NCI-H82 treated with DMSO at 0.1 percent for 48 hours (cell line): ENCODE data around the gene TSSK6.
A peak's percentile ranks its signal among the peaks of the same experiment; 100 is the strongest.

Source experiments
- DNase-seq: peaks from one replicate; lab custom pipeline; 2025; ENCODE audit not compliant: unreplicated experiment; lab: John Stamatoyannopoulos, UW

The TSSK6 gene

DNA sequence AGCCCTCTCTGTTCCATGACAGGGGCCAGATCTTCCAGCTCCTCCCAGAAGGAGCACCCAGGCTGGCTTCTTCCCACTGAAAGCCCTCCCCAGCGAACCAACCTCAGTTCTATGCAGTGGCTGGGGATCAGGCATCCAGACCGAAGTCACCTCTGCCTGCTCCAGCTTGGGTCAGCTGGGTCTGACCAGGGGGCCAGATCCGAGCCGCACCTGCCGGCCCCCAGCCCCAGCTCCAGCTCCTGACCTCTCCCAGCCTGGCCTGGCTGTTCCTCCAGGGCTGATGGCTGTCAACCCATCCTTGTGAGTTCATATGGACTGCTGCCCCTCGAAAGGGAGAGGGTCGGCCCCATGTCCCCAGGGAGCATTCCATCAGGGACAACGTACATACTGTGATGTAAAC is 8.0 kb downstream of the TSSK6 start:
- DNase-seq = no peak

DNA sequence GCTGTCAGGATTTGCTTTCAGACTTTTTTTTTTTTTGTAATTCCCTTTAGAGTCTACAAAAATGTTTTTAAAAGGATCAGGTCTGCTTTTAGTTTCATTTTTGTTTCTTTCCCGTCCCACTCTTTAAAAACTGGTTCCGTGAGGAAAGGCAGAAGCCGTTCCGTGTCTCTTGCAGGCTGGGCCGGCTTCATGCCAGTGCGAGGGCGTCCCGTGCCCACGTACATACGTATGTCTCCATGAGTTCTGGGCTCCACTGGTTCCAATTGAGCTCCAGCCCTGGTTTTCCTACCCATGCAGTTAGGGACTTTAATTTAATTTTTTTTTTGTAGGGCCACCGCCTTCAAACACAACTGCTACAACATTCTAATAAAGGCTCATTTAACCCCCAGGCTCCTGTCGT is 8.8 kb downstream of the TSSK6 start:
- DNase-seq = no peak

DNA sequence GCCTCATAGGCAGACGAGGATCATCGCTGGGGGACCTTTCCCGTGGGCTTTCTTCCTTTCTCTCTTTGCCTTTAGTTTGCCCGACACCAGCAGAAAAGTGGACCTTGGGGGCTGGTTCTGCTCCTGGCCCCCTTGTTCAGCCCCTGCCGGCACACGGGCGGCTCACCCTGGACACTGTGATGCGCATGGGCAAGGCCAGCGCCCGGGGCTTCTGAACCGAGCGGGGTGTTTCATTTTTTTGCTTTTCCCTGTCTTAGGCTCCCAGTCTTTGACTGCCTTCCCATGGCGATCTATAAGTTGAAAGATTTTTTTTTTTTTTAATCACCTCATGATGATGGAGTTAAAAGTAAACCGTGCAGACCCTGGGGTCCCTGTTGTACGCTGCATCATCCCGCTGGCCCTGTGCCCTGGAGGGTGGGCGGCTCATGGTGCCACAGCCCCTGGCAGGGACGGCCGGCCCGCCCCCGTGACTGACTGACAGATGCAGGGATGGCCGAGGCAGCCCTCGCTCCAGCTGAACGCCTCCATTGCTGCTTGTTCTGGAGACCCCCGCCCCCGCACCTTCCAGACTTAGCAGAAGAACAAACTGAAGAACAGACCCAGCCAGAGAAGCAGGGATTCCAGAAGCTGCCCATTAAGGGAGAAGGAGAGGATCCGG is 9.6 kb downstream of the TSSK6 start:
- no peak for DNase-seq

- DNase-seq = no peak
These were observed 10.3 kb downstream of the TSSK6 start for GRCh38 chr19:19504754-19505668.

- no peak for DNase-seq
These were observed 12.3 kb downstream of the TSSK6 start for GRCh38 chr19:19502808-19503602.

DNA sequence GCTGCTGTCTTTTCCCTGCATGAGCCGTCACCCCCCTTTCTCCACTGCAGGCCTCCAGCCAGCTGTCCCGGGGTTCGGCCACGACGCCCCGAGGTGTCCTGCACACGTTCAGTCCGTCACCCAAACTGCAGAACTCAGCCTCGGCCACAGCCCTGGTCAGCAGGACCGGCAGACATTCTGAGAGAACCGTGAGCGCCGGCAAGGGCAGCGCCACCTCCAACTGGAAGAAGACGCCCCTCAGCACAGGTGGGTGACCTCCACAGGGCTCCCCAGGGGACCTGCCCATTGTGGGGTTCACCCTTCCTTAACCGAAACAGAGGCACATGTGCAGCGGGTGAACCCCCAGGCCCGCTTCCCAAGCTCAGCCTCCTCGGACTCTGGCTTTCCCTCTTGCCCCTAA is 13.1 kb downstream of the TSSK6 start:
- no peak for DNase-seq

DNA sequence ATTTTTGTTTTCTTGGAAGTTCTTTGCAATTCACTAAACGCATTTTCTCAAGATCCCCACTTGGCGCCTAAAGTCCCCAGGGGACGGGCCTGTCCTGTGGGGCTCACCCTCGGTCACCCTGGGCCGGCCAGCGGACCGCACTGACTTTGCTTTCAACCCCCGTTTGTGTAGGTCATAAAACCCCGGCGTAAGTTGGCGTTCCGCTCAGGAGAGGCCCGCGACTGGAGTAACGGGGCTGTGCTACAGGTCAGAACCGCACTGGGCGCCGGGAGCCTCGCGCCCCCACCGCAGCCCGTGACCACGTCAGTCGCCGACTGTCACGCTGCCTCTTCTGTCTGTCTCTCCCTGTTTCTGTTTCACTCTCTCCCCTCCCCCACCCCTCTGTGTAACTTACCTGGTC is 13.6 kb downstream of the TSSK6 start:
- DNase-seq = no peak

DNA sequence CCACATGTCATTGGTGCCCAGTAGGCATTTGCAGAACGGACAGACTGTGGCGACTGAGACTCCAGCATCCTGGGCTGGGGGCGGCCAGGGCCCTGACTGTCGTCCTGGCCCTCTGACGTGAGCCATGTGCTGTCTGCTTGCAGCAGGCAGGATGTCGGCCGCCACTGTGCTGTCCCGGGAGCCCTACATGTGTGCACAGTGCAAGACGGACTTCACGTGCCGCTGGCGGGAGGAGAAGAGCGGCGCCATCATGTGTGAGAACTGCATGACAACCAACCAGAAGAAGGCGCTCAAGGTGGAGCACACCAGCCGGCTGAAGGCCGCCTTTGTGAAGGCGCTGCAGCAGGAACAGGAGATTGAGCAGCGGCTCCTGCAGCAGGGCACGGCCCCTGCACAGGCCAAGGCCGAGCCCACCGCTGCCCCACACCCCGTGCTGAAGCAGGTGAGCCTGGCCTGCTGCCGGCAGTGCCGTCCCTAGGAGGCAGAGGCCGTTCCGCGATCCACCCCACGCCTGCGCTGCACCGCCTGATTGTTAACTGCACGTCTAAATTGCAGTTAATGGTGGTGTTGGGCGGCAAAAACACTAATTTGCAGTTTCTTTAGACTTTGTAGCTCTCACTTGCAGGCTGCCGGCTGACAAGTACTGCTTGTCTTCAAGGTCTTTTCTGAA is 14.2 kb downstream of the TSSK6 start:
- no peak for DNase-seq

DNA sequence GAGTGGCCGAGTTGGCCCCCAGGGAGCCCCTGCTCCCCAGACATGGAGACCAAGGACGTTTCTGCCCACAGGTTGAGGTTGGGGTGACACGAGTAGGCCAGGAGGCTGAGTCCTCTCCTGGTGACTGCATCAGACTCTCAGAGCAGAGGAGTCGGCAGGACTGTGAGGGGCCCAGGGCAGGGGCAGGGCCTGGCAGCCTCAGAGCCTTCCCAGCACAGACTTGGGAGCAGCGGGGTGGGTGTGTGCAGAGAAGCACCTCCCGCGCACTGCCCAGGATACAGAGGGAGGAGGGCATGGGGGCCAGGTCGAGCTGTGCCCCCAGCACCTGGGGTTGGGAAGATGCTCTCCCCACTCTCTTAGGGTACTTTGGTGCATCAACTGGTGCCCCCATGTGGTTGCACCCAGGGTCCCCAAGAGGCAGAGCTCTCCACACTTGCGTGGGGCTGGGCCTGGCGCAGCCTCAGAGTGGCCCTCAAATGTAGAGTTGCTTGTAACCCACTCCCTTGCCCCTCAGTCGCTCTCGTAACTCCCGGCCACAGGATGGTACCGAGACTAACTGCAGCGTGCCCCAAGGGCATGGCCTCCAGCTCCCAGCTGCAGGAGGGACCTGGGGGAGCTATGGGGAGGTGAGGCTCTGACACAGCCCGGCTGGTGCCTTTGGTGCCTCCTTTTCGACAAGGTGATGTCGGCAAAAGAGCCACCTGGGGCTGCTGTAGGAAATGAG is 15.9 kb downstream of the TSSK6 start:
- DNase-seq = no peak

- no peak for DNase-seq
These were observed 16.9 kb downstream of the TSSK6 start for GRCh38 chr19:19498255-19498991.

DNA sequence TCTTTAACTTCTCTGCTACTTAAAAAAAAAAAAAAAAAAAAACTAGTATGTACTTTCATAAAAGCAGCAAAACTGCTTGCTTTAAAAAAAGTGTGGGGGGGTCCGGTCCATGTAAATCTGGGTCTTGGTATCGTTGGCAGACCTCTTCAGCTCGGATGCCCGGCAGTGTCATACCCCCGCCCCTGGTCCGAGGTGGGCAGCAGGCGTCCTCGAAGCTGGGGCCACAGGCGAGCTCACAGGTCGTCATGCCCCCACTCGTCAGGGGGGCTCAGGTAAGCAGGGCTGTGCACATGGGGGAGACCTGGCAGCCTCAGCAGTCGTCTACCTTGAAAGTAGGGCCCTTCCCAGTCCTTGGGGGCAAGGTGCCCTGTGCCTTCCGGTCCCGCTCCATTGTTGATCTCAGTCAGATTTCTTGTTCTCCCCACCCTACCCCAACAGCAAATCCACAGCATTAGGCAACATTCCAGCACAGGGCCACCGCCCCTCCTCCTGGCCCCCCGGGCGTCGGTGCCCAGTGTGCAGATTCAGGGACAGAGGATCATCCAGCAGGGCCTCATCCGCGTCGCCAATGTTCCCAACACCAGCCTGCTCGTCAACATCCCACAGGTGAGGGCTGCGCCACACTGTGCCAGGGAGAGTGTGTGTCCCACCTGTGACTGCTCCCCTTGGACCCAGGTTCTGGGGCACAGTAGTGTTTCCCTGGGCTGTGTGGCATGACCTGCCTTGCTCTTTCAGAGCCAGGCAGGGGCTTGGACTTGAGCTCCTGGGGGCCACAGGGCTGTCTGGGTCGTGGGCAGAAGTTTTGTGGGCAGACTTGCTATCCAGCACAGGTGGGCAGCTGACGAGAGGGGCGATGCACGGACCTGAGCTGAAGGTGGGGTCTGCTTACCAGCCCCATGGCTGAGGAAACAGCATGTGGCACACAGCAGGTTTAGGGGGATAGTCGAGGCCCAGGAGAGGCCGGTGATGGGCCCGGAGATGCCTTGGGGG is 19.4 kb downstream of the TSSK6 start:
- DNase-seq = no peak

DNA sequence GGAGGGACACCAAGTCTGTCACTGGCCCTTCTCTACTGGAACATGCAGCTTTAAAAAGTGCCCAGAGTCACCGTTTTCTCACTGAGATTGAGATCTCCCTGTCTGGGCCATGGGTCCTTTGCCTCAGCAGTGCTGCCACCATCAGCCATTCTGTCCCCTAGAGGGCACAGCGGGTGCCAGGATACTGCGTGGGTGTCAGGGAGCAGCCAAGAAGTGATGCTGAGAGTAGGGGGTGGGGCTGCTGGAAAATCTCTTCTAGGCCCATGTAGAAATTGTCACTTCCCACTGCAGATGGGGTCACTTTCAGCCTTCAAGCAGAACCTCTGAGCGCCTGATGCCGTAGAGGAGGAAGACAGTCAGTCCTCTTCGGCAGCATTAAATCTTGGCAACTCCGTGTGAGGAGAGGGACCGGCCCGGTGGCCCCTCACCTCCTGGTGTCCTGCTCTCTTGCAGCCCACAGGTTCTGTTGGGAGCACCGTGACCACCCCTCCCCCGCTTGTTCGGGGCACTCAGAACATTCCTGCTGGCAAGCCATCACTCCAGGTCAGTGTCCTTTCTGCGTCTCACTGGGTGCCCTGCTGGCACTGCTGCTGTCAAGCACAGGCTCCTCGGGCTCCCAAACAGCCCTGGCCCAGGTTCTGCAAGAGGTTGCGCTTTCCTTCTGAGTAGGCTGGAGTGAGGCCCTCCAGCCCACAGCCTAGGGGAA is 21.4 kb downstream of the TSSK6 start:
- DNase-seq = no peak

- no peak for DNase-seq
These were observed 23.2 kb downstream of the TSSK6 start for GRCh38 chr19:19492026-19492610.

GRCh38 chr19:19491321-19492025 is 23.9 kb downstream of the TSSK6 start:
- no peak for DNase-seq

DNA sequence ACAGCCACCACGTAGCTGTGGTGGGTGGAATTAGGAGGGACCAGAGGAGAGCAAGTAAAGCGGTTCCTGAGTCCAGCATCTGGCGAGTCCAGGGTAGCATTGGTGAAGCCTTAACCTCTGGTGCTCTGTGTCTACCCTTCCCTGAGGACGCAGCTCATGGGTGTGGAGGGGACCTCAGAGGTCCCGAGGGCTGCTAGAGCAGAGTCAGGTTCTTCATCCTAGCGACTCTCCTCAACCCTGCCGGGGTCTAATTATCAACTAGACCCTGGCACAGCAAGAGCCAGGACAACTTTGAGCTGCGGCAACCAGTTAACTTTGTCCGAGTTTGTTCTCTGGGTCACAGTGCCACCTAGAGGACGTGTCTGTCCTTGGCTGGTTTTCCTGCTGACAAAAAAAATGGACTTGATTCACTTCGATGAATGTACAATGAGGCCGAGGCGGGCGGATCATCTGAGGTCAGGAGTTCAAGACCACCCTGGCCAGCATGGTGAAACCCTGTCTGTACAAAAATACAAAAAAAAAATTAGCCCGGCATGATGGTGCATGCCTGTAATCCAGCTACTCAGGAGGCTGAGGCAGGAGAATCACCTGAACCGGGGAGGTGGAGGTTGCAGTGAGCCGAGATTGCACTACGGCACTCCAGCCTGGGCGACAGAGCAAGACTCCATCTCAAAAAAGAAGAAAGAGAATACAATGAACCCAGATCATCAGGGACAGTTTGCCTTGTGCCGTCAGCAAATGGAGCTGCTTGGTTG is 25.0 kb downstream of the TSSK6 start:
- DNase-seq = peak; percentile 47

DNA sequence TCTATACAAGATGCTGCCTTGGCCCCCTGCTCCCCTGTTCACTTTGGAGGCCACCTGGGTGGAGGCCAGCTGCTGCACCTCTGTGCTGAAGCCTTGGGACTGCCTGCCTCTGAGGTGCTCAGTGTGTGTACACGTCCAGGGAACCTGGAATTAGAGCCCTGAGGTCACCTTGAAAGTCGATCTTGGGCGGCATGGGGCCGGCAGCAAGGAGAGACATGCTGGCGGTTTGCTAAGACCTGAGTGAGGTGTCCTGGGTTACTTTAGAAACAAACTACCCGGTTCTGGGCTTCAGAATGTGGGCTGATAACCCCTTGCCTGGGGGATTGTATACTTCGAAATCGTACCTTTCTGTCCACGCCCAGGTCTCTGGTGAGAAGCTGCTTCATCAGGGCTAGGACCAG is 25.5 kb downstream of the TSSK6 start:
- no peak for DNase-seq
